GM13977 (cell line): ENCODE results near the gene ZNRF3.

Source experiments
- DNase-seq: peaks from one replicate; pipeline ENCODE4 v3.0.0; 2012; ENCODE audit warnings: low spot score
- in situ Hi-C: fragments of 300-500 bp; cut with MboI; formaldehyde crosslinking; loops from one replicate; pipeline ENCODE4 v1.12.0; 2022; ENCODE audit warnings: low sequenced_read_pairs, low pct_unique_long_range_greater_than_20kb, mixed read lengths, inconsistent platforms; ENCODE audit not compliant: unreplicated experiment
- TF ChIP-seq, protein P1 (sequence below): IDR thresholded peaks from 2 replicates; pipeline ENCODE4 v1.5.1; 2012; ENCODE audit warnings: mild to moderate bottlenecking, control low read depth; ENCODE audit not compliant: insufficient read depth; ENCODE audit errors: extremely low read depth, missing control alignments

ZNRF3 gene

GRCh38 chr22:28989912-28990311, 106.5 kb downstream of the ZNRF3 start:
- TF ChIP-seq, protein P1, sequence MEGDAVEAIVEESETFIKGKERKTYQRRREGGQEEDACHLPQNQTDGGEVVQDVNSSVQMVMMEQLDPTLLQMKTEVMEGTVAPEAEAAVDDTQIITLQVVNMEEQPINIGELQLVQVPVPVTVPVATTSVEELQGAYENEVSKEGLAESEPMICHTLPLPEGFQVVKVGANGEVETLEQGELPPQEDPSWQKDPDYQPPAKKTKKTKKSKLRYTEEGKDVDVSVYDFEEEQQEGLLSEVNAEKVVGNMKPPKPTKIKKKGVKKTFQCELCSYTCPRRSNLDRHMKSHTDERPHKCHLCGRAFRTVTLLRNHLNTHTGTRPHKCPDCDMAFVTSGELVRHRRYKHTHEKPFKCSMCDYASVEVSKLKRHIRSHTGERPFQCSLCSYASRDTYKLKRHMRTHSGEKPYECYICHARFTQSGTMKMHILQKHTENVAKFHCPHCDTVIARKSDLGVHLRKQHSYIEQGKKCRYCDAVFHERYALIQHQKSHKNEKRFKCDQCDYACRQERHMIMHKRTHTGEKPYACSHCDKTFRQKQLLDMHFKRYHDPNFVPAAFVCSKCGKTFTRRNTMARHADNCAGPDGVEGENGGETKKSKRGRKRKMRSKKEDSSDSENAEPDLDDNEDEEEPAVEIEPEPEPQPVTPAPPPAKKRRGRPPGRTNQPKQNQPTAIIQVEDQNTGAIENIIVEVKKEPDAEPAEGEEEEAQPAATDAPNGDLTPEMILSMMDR = no peak
- in situ Hi-C loops = no loop called here
- no peak for DNase-seq

DNA sequence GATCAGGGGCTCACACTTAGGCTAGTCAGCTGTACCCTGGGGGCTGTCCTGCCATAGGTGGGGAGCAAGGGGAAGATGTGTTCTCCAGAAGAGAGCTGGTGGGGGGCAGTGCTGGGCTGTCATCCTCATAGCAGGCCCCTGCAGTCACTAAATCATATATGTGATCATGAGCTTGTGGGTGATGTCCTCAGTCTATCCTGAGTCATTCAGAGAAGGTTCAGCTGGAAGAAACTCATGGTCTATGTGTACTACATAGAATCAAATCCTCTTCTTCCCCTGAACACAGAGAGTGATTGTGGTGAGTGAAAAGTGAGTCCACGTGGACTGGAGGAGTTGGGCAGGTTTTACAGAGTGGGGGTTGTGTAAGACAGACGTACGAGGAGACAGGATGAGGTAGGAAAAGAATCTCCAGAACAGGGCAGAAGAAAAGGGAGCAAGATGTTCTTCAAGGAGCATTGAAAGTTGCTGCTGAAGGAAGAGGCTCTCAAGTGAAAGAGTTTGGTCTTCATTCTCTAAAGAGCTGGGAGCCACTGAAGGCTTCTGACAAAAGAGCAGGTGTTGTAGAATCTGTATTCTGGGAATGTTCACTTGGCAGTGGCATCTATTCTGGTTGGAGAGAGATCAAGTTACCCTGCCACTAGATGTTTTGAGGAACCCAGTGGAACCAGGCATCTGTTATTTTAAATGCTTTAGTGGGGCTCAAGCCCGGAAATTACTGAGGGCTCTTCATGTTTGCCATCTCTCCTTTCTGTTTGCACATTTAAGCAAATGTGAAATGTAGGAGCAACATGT, 109.4 kb downstream of the ZNRF3 start:
- TF ChIP-seq, protein P1 = no peak
- no peak for DNase-seq
- in situ Hi-C loops = no loop called here

DNA sequence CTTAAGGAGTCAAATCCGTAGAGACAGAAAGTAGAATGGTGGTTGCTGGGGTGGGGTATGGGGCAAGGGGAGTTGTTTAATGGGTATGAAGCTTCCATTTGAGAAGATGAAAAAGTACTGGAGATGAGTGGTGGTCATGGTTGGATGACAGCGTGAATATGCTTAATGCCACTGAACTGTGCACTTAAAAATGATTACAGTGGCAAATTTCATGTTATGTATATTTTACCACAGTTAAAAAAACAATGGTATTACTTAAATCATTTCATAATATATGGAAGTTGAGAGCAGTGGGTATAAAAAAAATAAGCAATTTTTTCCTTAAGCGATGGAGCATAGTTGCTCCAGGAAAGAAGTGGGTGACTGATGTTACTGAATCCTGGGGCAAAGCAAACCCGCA, 111.2 kb downstream of the ZNRF3 start:
- no peak for DNase-seq
- TF ChIP-seq, protein P1 = no peak

DNA sequence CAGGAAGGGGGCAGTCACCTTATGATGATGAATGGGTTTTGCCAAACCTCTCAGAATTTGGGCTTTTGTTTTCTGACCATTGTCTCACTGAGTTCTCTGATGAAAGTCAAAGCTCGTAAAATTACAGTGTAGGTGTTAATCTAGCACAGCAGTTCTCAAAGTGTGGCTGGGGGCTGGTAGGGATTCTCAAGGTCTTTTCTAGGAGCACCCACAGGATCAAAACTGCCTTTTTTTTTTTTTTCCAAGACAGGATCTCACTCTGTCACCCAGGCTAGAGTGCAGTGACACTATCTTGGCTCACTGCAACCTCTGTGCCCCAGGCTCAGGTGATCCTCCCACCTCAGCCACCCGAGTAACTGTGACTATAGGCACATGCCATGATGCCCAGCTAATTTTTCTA, 112.2 kb downstream of the ZNRF3 start:
- TF ChIP-seq, protein P1 = no peak
- in situ Hi-C loops = no loop called here
- no peak for DNase-seq

More for the DNA sequence above, 111.2 kb downstream of the ZNRF3 start:
- in situ Hi-C loops = no loop called here

GRCh38 chr22:28997342-28997741, 114.0 kb downstream of the ZNRF3 start:
- TF ChIP-seq, protein P1 = no peak
- no peak for DNase-seq
- in situ Hi-C loops = no loop called here

DNA sequence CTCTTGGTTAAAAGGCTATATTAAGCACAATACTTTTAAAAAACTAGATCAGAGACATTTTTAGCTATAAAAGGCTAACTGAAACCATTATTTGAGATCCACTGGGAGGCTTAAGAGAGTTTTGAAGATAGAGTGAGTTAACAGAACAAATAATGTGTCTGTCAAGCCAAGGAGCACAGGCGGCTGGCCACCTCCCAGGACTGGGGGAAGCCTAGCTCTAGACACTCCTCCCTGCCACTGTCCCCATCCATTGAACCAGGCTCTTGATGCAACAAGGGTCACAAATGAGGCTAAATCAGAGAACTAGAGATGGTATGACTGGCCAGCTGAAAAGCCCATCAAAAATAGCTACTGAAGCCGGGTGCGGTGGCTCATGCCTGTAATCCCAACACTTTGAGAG, 115.3 kb downstream of the ZNRF3 start:
- TF ChIP-seq, protein P1 = no peak
- no peak for DNase-seq
- in situ Hi-C loops = no loop called here

DNA sequence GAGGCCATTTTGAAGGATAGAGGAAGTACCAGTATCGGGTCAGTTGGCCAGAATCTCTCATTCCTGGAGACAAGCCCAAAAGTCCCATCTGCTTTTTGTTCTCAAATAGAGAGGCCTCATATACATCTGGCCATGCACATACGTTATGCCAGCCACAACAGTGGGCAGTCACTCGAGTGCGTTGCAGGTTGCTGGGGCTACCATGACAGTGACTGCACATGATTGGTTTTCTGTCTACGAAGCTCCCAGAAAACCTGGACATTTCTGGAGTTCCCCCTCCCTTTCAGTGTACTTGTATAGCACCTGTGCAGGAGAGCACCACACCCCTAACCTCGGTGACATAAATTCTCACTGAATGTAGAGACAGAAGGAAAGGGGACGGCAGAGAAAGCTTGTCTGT, 116.1 kb downstream of the ZNRF3 start:
- TF ChIP-seq, protein P1 = no peak
- in situ Hi-C loops = no loop called here
- DNase-seq = no peak
